Measurements from ENCODE around the gene DZANK1.
"Not testable (repeated sequence)": the region's sequence is repeated elsewhere in the genome, so short reads cannot be mapped to it uniquely, and the experiment has no call there.

DZANK1 gene

GRCh38 chr20:18377896-18378481 is 88.8 kb downstream of the DZANK1 start:
- no peak for DNase-seq (ENCODE audit: low read depth in 2 of 2)

GRCh38 chr20:18375551-18375950 is 91.3 kb downstream of the DZANK1 start:
- not testable (repeated sequence) for DNase-seq (ENCODE audit: low read depth in 2 of 2)

GRCh38 chr20:18372296-18372695 is 94.5 kb downstream of the DZANK1 start:
- DNase-seq (ENCODE audit: low read depth in 2 of 2), result no peak

GRCh38 chr20:18364768-18365167 is 102.1 kb downstream of the DZANK1 start:
- DNase-seq (ENCODE audit: low read depth in 2 of 2), result no peak

GRCh38 chr20:18363708-18364107 is 103.1 kb downstream of the DZANK1 start:
- DNase-seq (ENCODE audit: low read depth in 2 of 2), result no peak

GRCh38 chr20:18362916-18363315 is 103.9 kb downstream of the DZANK1 start:
- DNase-seq (ENCODE audit: low read depth in 2 of 2), result no peak

GRCh38 chr20:18361678-18362077 is 105.2 kb downstream of the DZANK1 start:
- no peak for DNase-seq (ENCODE audit: low read depth in 2 of 2)

- DNase-seq (ENCODE audit: low read depth in 2 of 2), result no peak
These were observed 106.2 kb downstream of the DZANK1 start for GRCh38 chr20:18360635-18361034.

- DNase-seq (ENCODE audit: low read depth in 2 of 2), result no peak
These were observed 107.0 kb downstream of the DZANK1 start for GRCh38 chr20:18359854-18360253.

GRCh38 chr20:18349749-18350148 is 117.1 kb downstream of the DZANK1 start:
- DNase-seq (ENCODE audit: low read depth in 2 of 2), result not testable (repeated sequence)
